ENCODE results near the gene UBR3.
"Not testable (repeated sequence)": the region's sequence is repeated elsewhere in the genome, so short reads cannot be mapped to it uniquely, and the experiment has no call there.

UBR3 gene

DNA sequence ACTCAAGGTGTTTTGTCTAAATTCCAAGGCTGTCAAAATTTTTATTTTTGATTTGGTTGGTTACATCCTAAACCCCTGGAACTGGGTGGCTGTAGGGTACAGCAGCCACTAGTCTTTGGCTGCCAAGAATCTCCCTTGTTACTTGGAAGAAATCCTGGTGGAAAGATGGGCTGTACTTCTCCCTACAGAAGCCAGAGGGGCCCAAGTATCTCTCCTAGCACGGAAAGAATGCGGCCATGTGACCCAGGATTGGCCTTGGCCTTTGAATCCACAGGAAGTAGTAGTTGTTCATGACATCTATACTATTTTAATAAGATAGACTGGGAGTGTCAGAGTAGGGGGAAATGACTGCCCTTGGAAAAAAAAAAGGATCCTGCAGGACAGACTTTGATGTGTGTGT is 296.3 kb downstream of the UBR3 start:
- H3K27me3 Mint-ChIP-seq: peaks cover 16% of the 10 kb centered on the region
- H3K4me1 Mint-ChIP-seq: no peaks in the 10 kb centered on the region
- H3K36me3 Mint-ChIP-seq: no peaks in the 10 kb centered on the region
- H3K27ac Mint-ChIP-seq: no peak overlapping the region
- no peak overlapping the region for H3K4me3 Mint-ChIP-seq
- no peak for ATAC-seq
- H3K9me3 Mint-ChIP-seq: peaks cover 4% of the 10 kb centered on the region

DNA sequence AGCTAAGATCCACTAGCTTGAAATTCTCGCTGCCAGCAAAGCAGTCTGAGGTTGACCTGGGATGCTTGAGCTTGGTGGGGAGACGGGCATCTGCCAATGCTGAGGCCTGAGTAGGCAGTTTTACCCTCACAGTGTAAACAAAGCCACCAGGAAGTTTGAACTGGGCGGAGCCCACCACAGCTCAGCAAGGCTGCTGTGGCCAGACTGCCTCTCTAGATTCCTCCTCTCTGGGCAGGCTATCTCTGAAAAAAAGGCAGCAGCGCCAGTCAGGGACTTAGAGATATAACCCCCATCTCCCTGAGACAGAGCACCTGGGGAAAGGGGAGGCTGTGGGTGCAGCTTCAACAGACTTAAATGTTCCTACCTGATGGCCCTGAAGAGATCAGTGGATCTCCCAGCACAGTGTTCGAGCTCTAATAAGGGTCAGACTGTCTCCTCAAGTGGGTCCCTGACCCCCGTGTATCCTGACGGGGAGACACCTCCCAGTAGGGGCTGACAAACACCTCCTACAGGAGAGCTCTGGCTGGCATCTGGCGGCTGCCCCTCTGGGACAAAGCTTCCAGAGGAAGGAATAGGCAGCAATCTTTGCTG is 299.0 kb downstream of the UBR3 start:
- not testable (repeated sequence) for H3K27ac Mint-ChIP-seq, H3K9me3 Mint-ChIP-seq, H3K4me3 Mint-ChIP-seq, ATAC-seq, H3K36me3 Mint-ChIP-seq, H3K4me1 Mint-ChIP-seq
- peaks cover 16% of the 10 kb centered on the region for H3K27me3 Mint-ChIP-seq
